Measurements from ENCODE around the gene BRIX1.

DNA sequence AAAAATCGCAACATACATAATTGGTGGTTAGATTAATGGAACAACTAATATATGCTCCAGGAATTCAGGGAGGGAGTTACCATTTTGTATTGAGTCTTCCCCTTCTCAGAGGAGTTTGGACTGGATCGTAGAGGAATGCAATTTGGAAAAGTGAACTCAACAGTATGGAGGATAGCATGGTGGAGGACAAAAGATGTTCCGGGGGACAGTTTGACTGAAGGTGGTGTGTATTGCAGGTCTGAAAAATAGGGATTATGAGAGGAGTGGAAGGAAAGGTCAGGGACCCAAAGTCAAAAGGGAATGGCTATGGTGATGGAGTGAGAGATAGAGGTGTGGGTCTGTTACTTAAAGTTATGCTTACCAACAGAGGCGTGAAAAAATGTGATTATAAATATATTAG lies 15.4 kb downstream of the BRIX1 start:
- TF ChIP-seq TAF1 (IDR thresholded peaks at IDR 0.05; ENCODE audit: low read depth, low read length) (no peak), SPI1 (IDR thresholded peaks at IDR 0.05; ENCODE audit: low read depth, low read length) (no peak), POLR2A (IDR thresholded peaks at IDR 0.05; ENCODE audit: low read depth, low read length) (no peak), POU2F2 (IDR thresholded peaks at IDR 0.05; ENCODE audit: low read depth, low read length) (no peak)
